LNCAP (cell line): ENCODE results near the gene UQCC2.

Experiments used
- TF ChIP-seq, protein P1 (sequence below): fragments of 450-650 bp; IDR thresholded peaks from 2 replicates; pipeline ENCODE4 v1.5.1; 2017; ENCODE audit warnings: mild to moderate bottlenecking

The UQCC2 gene

DNA sequence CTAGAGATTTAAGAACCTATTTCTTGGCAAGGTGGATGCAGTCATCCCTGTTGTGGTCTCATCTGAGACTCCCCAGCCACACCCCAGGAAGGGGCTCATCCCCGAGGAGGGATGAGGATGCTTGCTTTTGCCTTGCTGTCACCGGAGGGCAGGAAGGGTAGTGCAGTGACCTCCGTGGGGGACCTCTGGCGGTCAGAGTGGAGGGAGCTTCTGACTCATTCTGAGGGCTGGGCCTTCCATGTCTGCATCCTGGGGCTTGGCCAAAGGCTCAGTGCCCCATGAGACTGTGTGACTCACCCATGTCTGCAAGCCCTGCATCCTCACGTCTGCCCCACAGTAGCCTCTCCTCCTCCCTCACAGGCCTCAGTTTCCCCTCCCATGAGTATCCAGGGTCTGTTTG lies 38.7 kb downstream of the UQCC2 start:
- TF ChIP-seq, protein P1, sequence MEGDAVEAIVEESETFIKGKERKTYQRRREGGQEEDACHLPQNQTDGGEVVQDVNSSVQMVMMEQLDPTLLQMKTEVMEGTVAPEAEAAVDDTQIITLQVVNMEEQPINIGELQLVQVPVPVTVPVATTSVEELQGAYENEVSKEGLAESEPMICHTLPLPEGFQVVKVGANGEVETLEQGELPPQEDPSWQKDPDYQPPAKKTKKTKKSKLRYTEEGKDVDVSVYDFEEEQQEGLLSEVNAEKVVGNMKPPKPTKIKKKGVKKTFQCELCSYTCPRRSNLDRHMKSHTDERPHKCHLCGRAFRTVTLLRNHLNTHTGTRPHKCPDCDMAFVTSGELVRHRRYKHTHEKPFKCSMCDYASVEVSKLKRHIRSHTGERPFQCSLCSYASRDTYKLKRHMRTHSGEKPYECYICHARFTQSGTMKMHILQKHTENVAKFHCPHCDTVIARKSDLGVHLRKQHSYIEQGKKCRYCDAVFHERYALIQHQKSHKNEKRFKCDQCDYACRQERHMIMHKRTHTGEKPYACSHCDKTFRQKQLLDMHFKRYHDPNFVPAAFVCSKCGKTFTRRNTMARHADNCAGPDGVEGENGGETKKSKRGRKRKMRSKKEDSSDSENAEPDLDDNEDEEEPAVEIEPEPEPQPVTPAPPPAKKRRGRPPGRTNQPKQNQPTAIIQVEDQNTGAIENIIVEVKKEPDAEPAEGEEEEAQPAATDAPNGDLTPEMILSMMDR, result no peak

DNA sequence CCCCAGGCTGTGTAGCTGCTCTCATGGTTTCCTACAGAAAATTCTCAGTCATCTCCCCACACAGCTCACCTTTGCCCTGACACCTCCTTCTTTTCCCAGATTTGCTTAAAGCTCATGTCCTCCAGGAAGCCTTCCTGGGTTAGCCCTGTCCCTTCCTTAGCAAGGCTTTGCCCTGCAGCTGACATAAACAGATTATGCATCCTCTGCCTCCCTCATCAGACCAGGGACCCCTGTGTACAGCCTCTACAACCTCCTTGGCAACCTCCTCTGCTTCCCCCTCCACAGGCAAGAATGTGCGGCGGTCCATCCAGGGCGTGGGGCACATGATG lies 39.8 kb downstream of the UQCC2 start:
- TF ChIP-seq, protein P1, result no peak

DNA sequence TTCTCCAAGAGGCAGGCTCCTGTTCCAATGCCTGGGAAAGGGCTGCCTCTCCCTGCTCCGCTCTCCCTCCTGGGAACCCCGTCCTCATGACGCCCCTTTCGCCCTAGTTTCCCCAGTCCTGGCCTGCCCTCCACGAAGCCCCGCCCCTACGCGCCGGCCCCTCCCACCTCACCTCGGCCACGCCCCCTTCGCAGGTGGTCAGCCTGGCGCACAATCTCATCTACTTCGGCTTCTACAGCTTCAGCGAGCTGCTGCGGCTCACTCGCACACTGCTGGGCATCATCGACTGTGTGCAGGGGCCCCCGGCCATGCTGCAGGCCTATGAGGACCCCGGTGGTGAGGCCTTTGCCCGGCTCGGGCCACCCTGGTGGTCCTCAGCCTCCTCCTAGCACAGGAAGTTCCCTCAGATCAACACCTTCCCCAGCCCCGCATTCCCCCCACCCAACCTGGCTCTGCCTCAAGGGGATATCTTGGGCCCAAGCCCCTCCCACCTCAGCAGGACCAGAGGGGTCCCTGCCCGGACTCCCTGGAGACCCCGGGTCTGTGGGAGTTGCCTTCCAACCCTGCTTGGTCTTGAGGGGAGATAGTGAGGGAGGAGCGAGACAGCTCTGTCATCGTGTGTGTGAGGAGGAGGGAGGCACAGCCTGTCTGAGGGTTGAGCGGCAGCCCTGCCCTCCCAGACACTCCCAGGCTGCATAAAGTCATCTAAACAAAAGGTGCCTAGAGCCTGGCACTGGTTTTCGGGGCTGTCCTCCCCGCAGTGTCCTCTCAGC lies 40.3 kb downstream of the UQCC2 start:
- TF ChIP-seq, protein P1, result no peak

GRCh38 chr6:33670086-33670660 lies 41.3 kb downstream of the UQCC2 start:
- TF ChIP-seq, protein P1, result no peak

DNA sequence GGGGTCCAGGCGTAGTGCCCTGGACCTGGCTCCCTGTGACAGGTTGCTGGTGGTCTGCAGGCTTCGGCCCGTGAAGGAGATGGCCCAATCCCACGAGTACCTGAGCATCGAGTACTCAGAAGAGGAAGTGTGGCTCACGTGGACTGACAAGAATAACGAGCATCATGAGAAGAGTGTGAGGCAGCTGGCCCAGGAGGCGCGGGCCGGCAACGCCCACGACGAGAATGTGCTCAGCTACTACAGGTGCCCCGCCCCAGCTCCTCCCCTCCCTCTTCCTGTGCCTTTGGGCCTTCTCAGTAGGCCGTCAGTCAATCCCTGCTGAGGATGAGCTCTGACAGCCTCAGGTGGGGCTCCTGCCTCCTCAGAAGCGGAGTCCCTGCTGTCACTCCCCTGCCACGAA lies 42.6 kb downstream of the UQCC2 start:
- TF ChIP-seq, protein P1, result no peak

- TF ChIP-seq, protein P1, result no peak
These were observed 43.2 kb downstream of the UQCC2 start for GRCh38 chr6:33668328-33668727.

DNA sequence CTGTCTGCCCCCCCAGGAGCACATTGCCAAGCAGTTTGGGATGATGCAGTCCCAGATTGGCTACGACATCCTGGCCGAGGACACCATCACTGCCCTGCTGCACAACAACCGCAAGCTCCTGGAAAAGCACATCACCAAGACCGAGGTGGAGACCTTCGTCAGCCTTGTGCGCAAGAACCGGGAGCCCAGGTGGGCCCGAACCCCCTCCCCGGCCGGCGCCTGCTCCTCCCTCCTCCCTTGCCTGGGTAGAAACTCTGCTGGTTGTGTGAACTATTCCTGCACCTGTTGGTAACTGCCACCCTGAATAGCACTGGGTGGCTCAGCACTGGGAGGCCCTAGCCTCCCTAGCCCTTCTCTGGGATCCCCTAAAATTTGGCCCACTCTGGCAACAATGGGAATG lies 43.7 kb downstream of the UQCC2 start:
- TF ChIP-seq, protein P1, result no peak
